ENCODE results near the gene MRPL37.

- TF ChIP-seq CTCF (IDR thresholded peaks at IDR 0.05; ENCODE audit: low read depth, low read length) (no peak), EZH2phosphoT487 (IDR thresholded peaks at IDR 0.05; ENCODE audit: low read depth) (no peak)
Measured at GRCh38 chr1:54240741-54241335, 40.9 kb downstream of the MRPL37 start.

All from OCI-LY3 (cell line).